Renal cortex interstitium (tissue), 15 donors: ENCODE data around the gene TYK2. TPM values are rescaled to one million over a fixed set of nuclear protein-coding genes. Genes with fewer than 3 reads are reported as not detected.

ENCODE experiments used
- DNase-seq, 11 donors: peaks; one replicate each; pipeline ENCODE4 v3.0.0-alpha.2; 2013; ENCODE audit warnings: low read depth in 9 of 11, low spot score in 4 of 11; ENCODE audit errors: extremely low read depth in 1 of 11
- long read RNA-seq, 16 experiments: transcript quantifications; one replicate each; lab custom pipeline, GENCODE V29; 2026
- polyA plus RNA-seq, 3 donors: library from polyadenylated mRNA; unstranded; fragments of 120-200 nt; gene quantifications; one replicate each; pipeline ENCODE4 v1.2.1, GENCODE V29; 2013; ENCODE audit not compliant: insufficient read length in 3 of 3

TYK2 gene
- 100 to 1,000 TPM; 101 to 151 (median 123) TPM for polyA plus RNA-seq
- long read RNA-seq, donor 1, full-length matches to known transcripts = 15 of 20 reads
- long read RNA-seq, donor 1, partial matches to known transcripts = 5 of 20 reads
- long read RNA-seq, donor 1, other reads (novel, unspliced or antisense) = 0 of 20 reads
- long read RNA-seq, donor 2, transcript TYK2-203 (2 exons, 350 nt) = major isoform, 5 of 12 reads
- long read RNA-seq, donor 2, partial matches to known transcripts = 6 of 12 reads
- long read RNA-seq, donor 2, other reads (novel, unspliced or antisense) = 0 of 12 reads
- long read RNA-seq, donor 3, full-length matches to known transcripts = 22 of 27 reads
- long read RNA-seq, donor 3, partial matches to known transcripts = 5 of 27 reads
- long read RNA-seq, donor 3, other reads (novel, unspliced or antisense) = 0 of 27 reads
- long read RNA-seq, donor 4, full-length matches to known transcripts = 35 of 35 reads
- long read RNA-seq, donor 4, partial matches to known transcripts = 0 of 35 reads
- long read RNA-seq, donor 4, other reads (novel, unspliced or antisense) = 0 of 35 reads
- long read RNA-seq, donor 5 = 0 reads
- long read RNA-seq, donor 6, full-length matches to known transcripts = 25 of 46 reads
- long read RNA-seq, donor 6, partial matches to known transcripts = 21 of 46 reads
- long read RNA-seq, donor 6, other reads (novel, unspliced or antisense) = 0 of 46 reads
- long read RNA-seq, donor 7, full-length matches to known transcripts = 20 of 20 reads
- long read RNA-seq, donor 7, partial matches to known transcripts = 0 of 20 reads
- long read RNA-seq, donor 7, other reads (novel, unspliced or antisense) = 0 of 20 reads
- long read RNA-seq, donor 8 = 0 reads
- long read RNA-seq, donor 9, full-length matches to known transcripts = 17 of 29 reads
- long read RNA-seq, donor 9, partial matches to known transcripts = 12 of 29 reads
- long read RNA-seq, donor 9, other reads (novel, unspliced or antisense) = 0 of 29 reads
- long read RNA-seq, donor 10, full-length matches to known transcripts = 19 of 19 reads
- long read RNA-seq, donor 10, partial matches to known transcripts = 0 of 19 reads
- long read RNA-seq, donor 10, other reads (novel, unspliced or antisense) = 0 of 19 reads
- long read RNA-seq, donor 11, transcript TYK2-203 (2 exons, 350 nt) = major isoform, 6 of 6 reads
- long read RNA-seq, donor 11, partial matches to known transcripts = 0 of 6 reads
- long read RNA-seq, donor 11, other reads (novel, unspliced or antisense) = 0 of 6 reads
- long read RNA-seq, donor 12, full-length matches to known transcripts = 9 of 9 reads
- long read RNA-seq, donor 12, partial matches to known transcripts = 0 of 9 reads
- long read RNA-seq, donor 12, other reads (novel, unspliced or antisense) = 0 of 9 reads
- long read RNA-seq, donor 13 = 0 reads
- long read RNA-seq, donor 14, transcript TYK2-203 (2 exons, 350 nt) = major isoform, 19 of 26 reads
- long read RNA-seq, donor 14, partial matches to known transcripts = 7 of 26 reads
- long read RNA-seq, donor 14, other reads (novel, unspliced or antisense) = 0 of 26 reads
- long read RNA-seq, donor 15, transcript TYK2-203 (2 exons, 350 nt) = major isoform, 9 of 10 reads
- long read RNA-seq, donor 15, partial matches to known transcripts = 0 of 10 reads
- long read RNA-seq, donor 15, other reads (novel, unspliced or antisense) = 0 of 10 reads
- long read RNA-seq, donor 16, full-length matches to known transcripts = 41 of 235 reads
- long read RNA-seq, donor 16, partial matches to known transcripts = 194 of 235 reads
- long read RNA-seq, donor 16, other reads (novel, unspliced or antisense) = 0 of 235 reads

DNA sequence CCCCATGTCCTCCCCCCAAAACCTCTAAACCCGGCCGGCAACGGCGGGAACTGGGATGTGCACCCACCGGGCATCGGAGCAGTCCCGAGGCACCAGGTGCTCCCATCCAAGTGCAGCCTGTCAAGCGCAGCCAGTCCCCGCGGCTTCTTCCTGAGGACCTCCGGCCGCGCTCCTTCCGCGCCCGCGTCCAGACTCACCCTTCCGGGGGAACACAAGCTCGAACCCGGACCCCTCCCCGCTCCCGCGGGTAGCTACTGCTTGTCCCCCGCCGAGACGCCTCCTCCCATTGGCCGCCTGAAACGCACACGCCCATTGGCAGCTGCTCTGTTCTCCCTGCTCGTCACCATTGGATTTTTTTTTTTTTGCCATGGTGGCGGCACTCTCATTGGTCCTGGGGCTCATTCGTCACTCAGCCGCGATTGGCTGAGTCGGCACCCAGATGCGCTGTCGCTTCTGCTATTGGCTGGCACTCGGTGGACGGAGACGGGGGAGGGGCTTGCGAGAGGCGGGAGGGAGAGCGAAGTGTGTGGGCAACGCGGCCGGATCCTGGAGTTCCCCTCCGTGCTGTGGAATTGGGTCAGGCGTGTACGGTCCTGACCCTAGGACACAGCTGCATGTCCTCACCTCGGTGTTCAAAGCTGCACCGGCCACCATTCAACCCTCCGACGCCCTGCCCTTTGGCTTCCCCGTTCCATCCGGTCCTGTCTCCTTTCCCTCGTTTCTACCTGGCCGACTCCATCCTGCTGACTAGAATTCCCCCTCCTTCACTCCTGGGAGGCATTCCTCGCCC, at the start of gene TYK2:
Gene TYK2 (minus strand): TSS at position 260 of the 790 bp plus-strand sequence. CDS start 2,166 bp downstream, outside the sequence.
- DNase-seq = peak; percentile 95 to 99 (median 98)

DNA sequence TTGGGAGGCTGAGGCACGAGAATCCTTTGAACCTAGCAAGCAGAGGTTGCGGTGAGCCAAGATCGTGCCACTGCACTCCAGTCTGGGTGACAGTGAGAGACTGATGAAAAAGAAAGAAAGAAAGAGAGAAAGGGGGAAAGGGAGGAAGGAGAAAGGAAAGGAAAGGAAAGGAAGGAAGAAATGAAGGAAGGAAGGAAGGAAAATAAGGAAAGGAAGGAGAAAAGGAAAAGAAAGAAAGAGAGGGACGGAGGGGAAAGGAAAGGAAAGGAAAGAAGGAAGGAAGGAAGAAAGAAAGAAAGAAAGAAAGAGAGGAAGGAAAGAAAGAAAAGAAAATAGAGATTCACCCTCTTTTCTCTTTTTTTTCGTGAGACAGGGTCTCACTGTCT, 48.6 kb upstream of the TYK2 start:
- no peak for DNase-seq

DNA sequence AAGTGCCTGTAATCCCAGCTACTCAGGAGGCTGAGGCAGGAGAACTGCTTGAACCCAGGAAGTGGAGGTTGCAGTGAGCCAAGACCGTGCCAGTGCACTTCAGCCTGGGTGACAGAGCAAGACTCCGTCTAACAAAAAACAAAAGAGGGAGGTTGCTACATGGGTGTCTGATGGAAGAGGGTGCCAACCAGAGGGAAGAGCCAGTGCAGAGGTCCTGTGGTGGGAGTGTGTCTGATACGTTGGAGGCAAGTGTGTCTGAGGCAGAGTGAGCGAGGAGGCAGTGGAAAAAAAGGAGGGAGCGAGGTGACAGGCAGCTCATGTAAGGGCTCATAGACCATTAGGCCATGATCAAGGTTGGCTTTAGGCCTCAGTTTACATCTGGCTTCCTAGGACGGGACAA, 46.8 kb upstream of the TYK2 start:
- no peak for DNase-seq

DNA sequence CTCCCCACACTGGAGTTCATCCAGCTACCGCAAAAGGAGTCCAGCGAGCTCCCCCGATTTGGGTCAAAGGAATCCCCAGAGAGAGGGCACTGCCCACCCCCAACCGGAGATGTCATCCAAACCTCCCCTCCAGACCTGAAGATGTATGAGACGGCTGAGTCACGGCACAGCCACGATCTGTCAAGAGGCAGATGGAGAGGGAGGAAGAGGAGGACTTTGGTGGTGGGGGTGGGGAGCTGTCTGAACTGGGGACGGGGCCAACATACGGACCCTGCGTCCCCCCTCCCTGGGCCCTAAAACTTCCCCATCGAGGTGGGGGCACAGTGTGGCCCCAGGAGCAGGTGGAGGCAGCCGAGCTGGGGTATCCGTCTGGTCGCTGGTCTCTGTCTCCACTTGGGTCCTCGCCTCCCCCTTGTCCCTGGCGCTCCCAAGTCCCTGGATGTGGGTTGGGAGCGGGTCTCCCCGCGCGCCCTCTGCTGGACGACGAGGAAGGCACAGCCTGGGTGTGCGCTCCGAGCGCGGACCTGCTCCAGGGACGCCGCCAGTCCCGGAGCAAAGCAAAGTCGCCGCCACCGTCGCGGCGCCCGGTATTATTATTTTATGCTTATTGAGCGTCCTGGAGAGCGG, 43.8 kb upstream of the TYK2 start:
- peak in 4 of 11 donors; percentile 58 to 75 (median 69) for DNase-seq

DNA sequence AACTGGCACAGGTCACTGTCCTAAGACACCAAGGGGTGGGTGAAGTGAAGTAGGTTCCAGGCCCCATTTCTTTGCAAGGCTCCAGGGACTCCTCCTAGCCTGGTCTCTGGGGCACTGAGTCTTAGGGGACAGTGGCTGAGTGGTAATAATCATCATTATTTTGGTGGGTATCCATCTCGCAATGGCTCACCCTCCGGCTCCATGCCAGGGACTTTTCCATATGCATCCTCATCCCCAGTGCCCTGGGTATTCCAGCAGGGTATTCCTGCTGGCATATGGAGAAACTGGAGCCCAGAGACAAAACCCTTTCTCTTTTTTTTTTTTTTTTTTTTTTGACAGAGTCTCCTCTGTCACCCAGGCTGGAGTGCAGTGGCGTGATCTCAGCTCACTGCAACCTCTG, 42.5 kb upstream of the TYK2 start:
- DNase-seq = no peak

DNA sequence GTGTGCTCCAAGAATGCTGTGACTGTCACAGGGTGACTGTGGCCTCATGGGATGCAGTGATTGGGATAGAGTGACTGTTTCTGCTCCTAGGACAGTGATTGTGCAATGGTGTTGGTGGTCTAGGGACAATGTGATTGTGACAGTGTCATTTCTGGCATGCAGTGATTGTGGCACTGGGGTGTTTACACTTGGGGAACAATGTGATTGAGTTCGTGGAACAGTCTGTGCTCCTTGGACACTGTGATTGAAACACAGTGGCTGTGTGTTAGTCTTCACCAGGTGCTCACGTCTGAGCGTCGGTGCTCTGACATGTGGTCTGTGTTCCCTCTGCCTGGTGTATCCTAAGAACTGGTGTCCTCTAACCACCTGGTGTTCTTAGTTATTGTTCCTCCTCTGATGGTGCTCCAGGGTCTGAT, 41.7 kb upstream of the TYK2 start:
- DNase-seq = no peak

DNA sequence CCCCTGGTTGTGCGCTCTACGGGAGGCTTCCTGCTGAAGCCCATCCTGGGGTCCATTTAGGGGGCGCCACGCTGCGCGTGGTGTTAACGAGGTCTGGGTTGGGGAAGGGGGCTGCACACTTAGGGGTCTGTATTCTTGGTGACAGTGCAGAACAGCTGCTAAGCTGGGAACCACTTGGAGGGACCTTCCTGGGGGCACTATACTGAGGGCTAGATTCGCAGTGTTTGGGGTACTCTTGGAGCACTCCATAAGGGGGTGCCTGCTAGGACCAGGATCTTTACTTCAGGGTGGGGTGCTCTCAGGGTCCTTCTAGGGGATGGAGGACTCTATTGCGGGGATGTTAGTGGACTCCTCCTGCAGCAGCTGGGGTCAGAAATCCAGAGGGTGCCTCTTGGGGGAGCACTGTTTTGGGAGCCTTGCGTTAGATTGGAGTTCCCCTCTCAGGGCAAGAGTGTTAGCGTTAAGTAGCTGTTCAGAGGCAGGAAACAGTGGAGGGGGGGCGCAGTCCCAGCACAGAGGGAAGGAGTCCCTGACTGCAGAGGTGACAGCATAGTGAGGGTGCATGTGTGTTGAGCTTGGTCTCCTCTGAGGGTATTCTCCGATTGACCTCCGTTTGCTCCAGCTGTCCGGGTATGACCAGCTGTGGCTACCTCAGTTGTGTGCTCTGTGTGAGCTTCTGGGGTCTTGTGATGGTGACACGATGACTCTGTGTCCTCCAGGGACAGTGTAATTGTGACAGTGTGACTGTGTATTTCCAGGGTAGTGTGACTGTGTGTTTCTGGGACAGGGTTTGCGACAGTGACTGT, 41.1 kb upstream of the TYK2 start:
- DNase-seq = no peak

DNA sequence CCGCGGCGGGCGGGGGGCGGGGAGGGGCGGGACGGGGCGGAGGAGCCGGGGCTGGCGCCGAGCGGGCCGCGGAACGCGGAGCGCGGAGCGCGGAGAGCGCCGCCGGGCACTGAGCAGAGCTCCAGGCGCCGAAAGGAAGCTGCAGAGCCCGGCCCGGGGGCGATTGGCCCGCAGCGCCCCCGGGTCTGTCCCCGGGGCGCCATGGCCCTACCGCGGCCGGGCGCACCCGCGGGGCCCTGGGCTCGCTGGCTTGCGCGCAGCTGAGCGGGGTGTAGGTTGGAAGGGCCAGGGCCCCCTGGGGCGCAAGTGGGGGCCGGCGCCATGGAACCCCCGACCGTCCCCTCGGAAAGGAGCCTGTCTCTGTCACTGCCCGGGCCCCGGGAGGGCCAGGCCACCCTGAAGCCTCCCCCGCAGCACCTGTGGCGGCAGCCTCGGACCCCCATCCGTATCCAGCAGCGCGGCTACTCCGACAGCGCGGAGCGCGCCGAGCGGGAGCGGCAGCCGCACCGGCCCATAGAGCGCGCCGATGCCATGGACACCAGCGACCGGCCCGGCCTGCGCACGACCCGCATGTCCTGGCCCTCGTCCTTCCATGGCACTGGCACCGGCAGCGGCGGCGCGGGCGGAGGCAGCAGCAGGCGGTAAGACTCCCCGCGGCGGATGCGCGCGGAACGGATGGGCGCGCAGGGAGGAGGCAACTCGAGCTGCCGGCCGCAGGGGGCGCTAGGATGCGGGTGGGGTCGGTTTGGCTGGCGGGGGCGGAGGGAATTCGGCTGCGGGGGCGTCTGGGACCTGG, 40.3 kb upstream of the TYK2 start, which contains the start of gene PDE4A:
Gene PDE4A (plus strand): TSS at position 95 of the 796 bp plus-strand sequence. CDS start 227 bp downstream, at position 322.
- DNase-seq = no peak

DNA sequence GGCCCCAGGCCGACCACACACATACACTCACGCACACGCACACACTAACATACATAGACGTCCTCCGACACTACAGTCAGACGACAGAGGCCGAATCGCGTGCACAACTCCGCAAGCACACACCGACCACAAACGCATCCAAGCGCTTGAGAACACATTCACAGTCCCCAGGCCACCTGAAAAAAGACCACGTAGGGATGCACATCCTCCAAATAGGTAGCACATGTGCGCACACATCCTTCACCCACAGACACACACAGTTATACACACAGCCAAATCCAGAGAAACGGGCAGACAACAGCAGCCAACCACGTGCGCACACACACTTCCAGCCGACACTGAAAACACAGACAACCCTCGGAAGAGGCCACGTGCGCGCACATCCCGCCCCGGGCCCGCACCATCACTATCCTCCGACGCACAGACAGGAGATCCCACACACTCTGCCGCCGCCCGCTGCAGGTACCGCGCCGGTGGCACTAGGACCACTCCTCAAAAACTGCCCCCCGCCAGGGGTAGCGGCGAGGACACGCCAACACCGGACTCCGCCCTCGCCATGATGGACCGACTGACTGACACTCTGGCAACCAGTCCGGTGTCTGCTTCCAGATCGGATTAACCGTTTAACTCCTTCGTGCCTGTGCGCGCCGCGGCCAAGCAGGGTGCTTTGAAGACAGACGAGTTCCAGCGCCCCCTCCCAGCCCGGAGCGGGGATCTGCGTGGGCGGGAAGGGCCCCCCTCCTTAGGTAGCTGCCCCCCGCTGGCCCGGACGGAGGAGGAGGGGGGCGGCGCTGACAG, 39.5 kb upstream of the TYK2 start:
- no peak for DNase-seq

DNA sequence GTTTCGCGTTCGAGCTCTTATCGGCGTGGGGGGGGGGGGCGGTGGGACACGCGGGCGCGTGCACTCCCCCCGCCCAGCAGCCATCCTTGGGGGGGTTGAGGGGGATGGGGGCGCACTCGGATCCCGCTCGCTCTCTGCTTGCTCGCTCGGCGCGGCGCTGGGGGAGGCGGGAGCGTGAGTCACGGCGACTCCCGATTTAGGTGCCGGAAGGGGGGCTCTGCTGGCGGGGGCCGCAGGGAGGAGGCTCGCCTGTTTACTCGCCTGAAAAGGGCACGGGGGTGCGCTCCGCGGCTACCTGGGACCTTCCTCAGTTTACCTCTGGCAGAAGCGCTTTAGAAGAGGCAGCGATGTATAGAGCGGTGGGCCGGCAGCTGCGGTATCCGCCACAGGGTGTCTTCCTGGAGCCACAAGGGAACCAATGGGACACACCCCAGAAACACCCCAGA, 38.9 kb upstream of the TYK2 start:
- DNase-seq = no peak

DNA sequence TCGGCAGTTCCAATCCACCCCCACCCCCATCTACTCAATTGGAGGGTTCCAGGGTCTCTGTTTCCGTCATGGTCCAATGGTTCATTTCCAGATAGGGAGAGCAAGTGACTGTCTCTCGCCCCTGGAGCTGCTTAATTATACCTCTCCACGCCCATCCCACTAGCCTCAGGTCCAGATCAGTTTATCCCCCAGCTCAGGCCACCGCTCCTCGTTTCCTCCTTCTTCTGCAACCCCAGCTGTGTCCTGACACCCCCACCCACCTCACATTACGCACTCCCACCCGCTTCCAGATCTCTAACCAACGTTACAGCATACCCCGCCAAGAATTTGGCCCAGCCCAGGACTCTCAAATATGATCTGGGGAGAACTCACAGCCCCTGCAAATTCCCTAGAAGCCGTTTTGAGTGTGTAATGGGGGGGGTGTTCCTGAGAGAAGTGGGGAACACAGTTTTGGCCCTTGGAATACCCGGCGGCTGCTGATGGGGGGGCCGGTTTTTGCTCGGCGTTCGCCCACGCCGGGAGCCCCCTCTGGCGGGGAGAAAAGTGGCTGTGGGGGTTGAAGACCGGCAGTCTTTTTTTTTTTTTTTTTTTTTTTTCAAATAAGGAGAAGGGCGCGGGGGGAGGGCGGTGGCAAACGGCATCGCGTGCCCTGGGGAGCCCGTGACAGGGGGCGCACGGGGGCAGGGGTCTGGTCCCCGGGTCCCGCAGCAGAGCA, 38.3 kb upstream of the TYK2 start:
- no peak for DNase-seq

DNA sequence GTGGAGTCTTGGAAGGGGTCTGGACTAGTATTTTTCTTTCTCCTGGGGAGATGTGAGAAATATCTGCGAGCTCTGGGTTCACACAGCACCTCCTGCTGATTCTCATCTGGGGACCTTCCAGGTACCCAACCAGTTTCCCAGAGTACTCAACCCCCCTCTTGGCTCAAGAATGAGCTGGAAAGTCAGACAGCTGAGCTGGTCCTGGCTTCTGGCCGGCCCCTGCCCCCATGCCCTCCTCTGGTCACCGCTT, 37.8 kb upstream of the TYK2 start:
- DNase-seq = no peak

DNA sequence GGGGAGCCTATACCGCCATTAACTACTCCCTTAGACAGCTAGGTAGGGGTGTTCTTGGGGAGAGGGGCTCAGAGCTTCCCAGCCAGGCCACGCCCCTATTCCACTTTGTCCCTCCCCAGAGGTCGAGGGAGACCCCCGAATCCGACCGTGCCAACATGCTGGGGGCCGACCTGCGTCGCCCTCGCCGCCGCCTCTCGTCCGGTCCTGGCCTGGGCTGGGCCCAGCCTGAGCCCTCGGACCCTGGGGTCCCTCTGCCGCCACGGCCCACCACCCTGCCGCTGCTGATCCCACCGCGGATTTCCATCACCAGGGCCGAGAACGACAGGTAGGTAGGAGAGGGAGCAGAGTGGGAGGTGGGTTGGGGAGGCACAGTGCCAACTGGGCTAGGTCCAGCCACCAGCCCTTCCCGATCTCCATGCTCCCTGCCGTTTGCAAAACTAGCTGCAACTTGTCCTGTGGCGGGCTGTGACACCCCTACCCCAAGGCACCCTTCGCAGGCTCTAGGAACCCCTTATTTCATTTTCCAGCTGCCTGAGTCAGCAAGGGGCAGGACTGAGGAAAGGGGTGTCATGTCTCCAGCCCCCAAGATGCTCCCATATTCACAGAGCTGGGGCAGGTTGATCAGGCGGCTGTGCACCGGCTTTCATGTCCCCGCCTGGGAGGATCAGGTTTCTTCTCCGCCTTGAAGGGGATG, 37.3 kb upstream of the TYK2 start:
- DNase-seq = no peak
